ENCODE results near the gene SMPX. TPM values are rescaled to one million over a fixed set of nuclear protein-coding genes. Genes with fewer than 3 reads are reported as not detected.

SMPX gene
- total RNA-seq, 2 donors from 2014 or later: not detected

DNA sequence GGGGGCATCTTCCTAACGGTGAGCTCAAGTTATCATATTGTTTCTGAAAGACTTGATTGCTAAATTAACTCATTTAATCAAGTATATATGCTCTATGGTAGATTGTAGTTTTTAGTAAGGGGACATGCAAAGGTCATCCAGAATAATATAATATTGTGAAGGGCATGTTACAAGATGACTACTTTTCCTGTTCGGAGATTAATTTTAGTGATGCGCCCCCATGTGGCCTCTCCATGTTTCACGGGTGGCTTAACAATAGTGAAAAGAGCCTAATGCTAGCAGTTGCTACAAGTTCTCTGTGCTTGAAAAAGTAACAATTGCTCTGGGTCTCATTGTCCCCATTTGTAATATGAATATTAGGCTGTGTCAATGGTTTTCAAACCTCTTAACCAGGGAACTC, 12.2 kb downstream of the SMPX start:
- no peak overlapping the region for H3K4me3 ChIP-seq
- DNase-seq (peak; percentile 25 to 61 (median 36)), ATAC-seq (no peak)
- H3K4me1 ChIP-seq: peaks cover 5% of the 10 kb centered on the region
- WGBS, 2 donors: 24 to 26% methylated on average over 4 of the region's 4 CpGs
- H3K27me3 ChIP-seq: no peaks in the 10 kb centered on the region
- intact Hi-C loops (cut with DNase I): no loop called here
- no peak overlapping the region for H3K27ac ChIP-seq
- TF ChIP-seq, protein P1, sequence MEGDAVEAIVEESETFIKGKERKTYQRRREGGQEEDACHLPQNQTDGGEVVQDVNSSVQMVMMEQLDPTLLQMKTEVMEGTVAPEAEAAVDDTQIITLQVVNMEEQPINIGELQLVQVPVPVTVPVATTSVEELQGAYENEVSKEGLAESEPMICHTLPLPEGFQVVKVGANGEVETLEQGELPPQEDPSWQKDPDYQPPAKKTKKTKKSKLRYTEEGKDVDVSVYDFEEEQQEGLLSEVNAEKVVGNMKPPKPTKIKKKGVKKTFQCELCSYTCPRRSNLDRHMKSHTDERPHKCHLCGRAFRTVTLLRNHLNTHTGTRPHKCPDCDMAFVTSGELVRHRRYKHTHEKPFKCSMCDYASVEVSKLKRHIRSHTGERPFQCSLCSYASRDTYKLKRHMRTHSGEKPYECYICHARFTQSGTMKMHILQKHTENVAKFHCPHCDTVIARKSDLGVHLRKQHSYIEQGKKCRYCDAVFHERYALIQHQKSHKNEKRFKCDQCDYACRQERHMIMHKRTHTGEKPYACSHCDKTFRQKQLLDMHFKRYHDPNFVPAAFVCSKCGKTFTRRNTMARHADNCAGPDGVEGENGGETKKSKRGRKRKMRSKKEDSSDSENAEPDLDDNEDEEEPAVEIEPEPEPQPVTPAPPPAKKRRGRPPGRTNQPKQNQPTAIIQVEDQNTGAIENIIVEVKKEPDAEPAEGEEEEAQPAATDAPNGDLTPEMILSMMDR (IDR thresholded peaks at IDR 0.05): peak; percentile 15 to 57 (median 39)
- no peak for TF ChIP-seq POLR2A (IDR thresholded peaks at IDR 0.05)
- no peaks in the 10 kb centered on the region for H3K9me3 ChIP-seq
- H3K36me3 ChIP-seq (replicated peaks in 1 of 2; ENCODE audit: insufficient read depth in 1 of 2, low read depth in 2 of 2): no peaks in the 10 kb centered on the region

GRCh38 chrX:21744721-21745120, 13.2 kb downstream of the SMPX start:
- WGBS, 2 donors: 19 to 55% methylated on average over 1 of the region's 1 CpG
- Histone ChIP-seq H3K9me3 (no peaks in the 10 kb centered on the region), H3K4me3 (no peak overlapping the region), H3K4me1 (peaks cover 12% of the 10 kb centered on the region), H3K36me3 (replicated peaks in 1 of 2; ENCODE audit: insufficient read depth in 1 of 2, low read depth in 2 of 2) (no peaks in the 10 kb centered on the region), H3K27ac (no peak overlapping the region), H3K27me3 (no peaks in the 10 kb centered on the region)
- intact Hi-C loops (cut with DNase I): no loop called here
- ATAC-seq (no peak), DNase-seq (no peak)
- TF ChIP-seq, protein P1 (IDR thresholded peaks at IDR 0.05): no peak
- TF ChIP-seq POLR2A (IDR thresholded peaks at IDR 0.05): no peak

- 63 to 84% methylated on average over 3 of the region's 3 CpGs for WGBS, 2 donors
- no peak for ATAC-seq
- no peak for DNase-seq
- no peaks in the 10 kb centered on the region for H3K36me3 ChIP-seq (replicated peaks in 1 of 2; ENCODE audit: insufficient read depth in 1 of 2, low read depth in 2 of 2)
- no peaks in the 10 kb centered on the region for H3K27me3 ChIP-seq
- no peak overlapping the region for H3K4me3 ChIP-seq
- peaks cover 12% of the 10 kb centered on the region for H3K4me1 ChIP-seq
- TF ChIP-seq, protein P1 (IDR thresholded peaks at IDR 0.05): no peak
- TF ChIP-seq POLR2A (IDR thresholded peaks at IDR 0.05): no peak
- no peaks in the 10 kb centered on the region for H3K9me3 ChIP-seq
- intact Hi-C loops (cut with DNase I): no loop called here
- no peak overlapping the region for H3K27ac ChIP-seq
Measured at GRCh38 chrX:21744060-21744459, 13.9 kb downstream of the SMPX start.

GRCh38 chrX:21741869-21742701, 15.8 kb downstream of the SMPX start:
- TF ChIP-seq, protein P1 (IDR thresholded peaks at IDR 0.05): no peak
- no peak for TF ChIP-seq POLR2A (IDR thresholded peaks at IDR 0.05)
- DNase-seq (no peak), ATAC-seq (no peak)
- H3K36me3 ChIP-seq (replicated peaks in 1 of 2; ENCODE audit: insufficient read depth in 1 of 2, low read depth in 2 of 2): no peaks in the 10 kb centered on the region
- no peaks in the 10 kb centered on the region for H3K9me3 ChIP-seq
- H3K4me1 ChIP-seq: peaks cover 12% of the 10 kb centered on the region
- intact Hi-C loops (cut with DNase I): no loop called here
- H3K27me3 ChIP-seq: no peaks in the 10 kb centered on the region
- H3K27ac ChIP-seq: no peak overlapping the region
- 66 to 72% methylated on average over 6 of the region's 6 CpGs for WGBS, 2 donors
- H3K4me3 ChIP-seq: no peak overlapping the region

DNA sequence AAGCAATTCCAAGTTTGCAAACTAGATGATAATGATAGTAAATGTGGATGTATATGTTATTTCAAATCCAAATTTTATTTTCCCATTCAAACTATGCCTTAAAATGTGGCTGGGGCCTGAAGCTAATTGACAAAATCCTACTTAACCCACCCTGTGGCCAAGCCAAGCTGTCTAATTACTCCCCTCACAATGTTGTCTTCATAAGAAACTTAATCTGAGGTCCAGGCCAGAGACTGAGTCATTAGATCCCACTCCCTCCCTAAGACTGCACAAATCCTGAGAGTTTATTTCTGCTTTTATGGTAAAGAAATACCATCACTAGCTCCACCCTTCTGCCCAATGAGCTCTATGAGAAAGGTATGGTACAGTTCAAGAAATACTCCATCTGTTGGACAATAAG, 16.6 kb downstream of the SMPX start:
- Histone ChIP-seq H3K9me3 (no peaks in the 10 kb centered on the region), H3K36me3 (replicated peaks in 1 of 2; ENCODE audit: insufficient read depth in 1 of 2, low read depth in 2 of 2) (no peaks in the 10 kb centered on the region), H3K4me1 (peaks cover 12% of the 10 kb centered on the region), H3K4me3 (no peak overlapping the region), H3K27ac (no peak overlapping the region), H3K27me3 (no peaks in the 10 kb centered on the region)
- DNase-seq (no peak), ATAC-seq (no peak)
- intact Hi-C loops (cut with DNase I): no loop called here
- no peak for TF ChIP-seq POLR2A (IDR thresholded peaks at IDR 0.05)
- TF ChIP-seq, protein P1 (IDR thresholded peaks at IDR 0.05): no peak
